Tibial nerve (tissue), 4 donors: ENCODE results near the gene KDM1B. TPM values are rescaled to one million over a fixed set of nuclear protein-coding genes. Genes with fewer than 3 reads are reported as not detected.

Experiments used
- DNase-seq, 2 donors: peaks; one replicate each; pipeline ENCODE4 v3.0.0-alpha.2; 2019; ENCODE audit warnings: low spot score in 2 of 2
- H3K27ac ChIP-seq, 4 donors: fragments of 200-600 bp; sonication (generic) in 3 of 4; one replicate each; pipeline ENCODE4 v1.5.1; 2017 to 2019; ENCODE audit warnings: mild to moderate bottlenecking in 1 of 4
- H3K27me3 ChIP-seq, 2 donors: fragments of 200-600 bp; sonication (generic) in 1 of 2; one replicate each; pipeline versions ENCODE4 v1.5.1 to v1.6.0; 2017 to 2019
- H3K36me3 ChIP-seq, 3 donors: fragments of 200-600 bp; sonication (generic); one replicate each; pipeline ENCODE4 v1.5.1; 2018 to 2019
- H3K4me1 ChIP-seq, 4 donors: fragments of 200-600 bp; sonication (generic) in 3 of 4; one replicate each; pipeline ENCODE4 v1.5.1; 2017 to 2019
- H3K4me3 ChIP-seq, 4 donors: fragments of 200-600 bp; sonication (generic) in 3 of 4; one replicate each; pipeline ENCODE4 v1.5.1; 2017 to 2019; ENCODE audit warnings: mild to moderate bottlenecking in 1 of 4, moderate library complexity in 1 of 4
- H3K9me3 ChIP-seq, 4 donors: fragments of 200-600 bp; sonication (generic) in 3 of 4; one replicate each; pipeline ENCODE4 v1.5.1; 2017 to 2019
- EP300 ChIP-seq, 2 donors: sonication (generic); formaldehyde crosslinking; IDR thresholded peaks; one replicate each; pipeline ENCODE4 v1.6.1; 2017; ENCODE audit warnings: antibody characterized with exemption in 2 of 2, mild to moderate bottlenecking in 1 of 2
- POLR2A ChIP-seq, 2 donors: fragments of 450-650 bp; IDR thresholded peaks; one replicate each; pipeline ENCODE4 v1.6.1; 2017; ENCODE audit warnings: antibody characterized with exemption in 2 of 2, mild to moderate bottlenecking in 2 of 2, moderate library complexity in 2 of 2
- WGBS, 2 donors: methylation state at CpG; one replicate each; pipeline ENCODE4 v1.1.5; 2018; 5-methylcytosine and 5-hydroxymethylcytosine counted together
- total RNA-seq, 4 donors: library from RNA; depleted of rRNA; stranded (reverse); fragments of >200 nt; gene quantifications; one replicate each; pipeline ENCODE4 v1.1.0, GENCODE V29; 2016
- TF ChIP-seq, protein P1 (sequence below), 5 experiments: fragments of 200-600 bp in 3 of 5; fragments of 450-650 bp in 2 of 5; sonication (generic) in 3 of 5; IDR thresholded peaks; one replicate each; pipeline ENCODE4 v1.5.1; 2016 to 2019; ENCODE audit warnings: antibody characterized with exemption in 5 of 5, mild to moderate bottlenecking in 3 of 5, moderate library complexity in 2 of 5

Gene KDM1B
- total RNA-seq, 4 donors from 2014 or later = 9.4 to 16.5 (median 15.2) TPM

DNA sequence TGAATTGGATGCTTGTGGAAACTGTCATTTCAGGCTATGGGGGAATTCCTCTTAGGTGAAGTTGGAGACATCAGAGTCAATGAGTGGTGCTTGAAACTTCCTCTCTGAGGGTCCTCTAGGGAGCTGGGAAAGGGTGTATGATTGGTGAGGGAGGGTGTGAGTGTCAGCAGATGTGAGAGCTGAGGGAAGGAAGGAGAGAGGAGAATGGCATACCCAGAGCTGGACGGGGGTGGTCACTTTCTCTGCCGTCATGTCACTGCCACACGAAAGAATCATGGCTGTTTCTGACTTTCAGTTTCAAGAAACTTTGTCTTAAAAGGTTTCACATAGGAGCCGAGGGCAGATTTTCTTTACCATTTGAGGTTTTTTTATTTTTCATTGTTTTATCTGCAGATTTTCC lies 58.8 kb downstream of the KDM1B start:
- no peak for TF ChIP-seq POLR2A (IDR thresholded peaks at IDR 0.05)
- TF ChIP-seq EP300 (IDR thresholded peaks at IDR 0.05) = no peak
- TF ChIP-seq, protein P1, sequence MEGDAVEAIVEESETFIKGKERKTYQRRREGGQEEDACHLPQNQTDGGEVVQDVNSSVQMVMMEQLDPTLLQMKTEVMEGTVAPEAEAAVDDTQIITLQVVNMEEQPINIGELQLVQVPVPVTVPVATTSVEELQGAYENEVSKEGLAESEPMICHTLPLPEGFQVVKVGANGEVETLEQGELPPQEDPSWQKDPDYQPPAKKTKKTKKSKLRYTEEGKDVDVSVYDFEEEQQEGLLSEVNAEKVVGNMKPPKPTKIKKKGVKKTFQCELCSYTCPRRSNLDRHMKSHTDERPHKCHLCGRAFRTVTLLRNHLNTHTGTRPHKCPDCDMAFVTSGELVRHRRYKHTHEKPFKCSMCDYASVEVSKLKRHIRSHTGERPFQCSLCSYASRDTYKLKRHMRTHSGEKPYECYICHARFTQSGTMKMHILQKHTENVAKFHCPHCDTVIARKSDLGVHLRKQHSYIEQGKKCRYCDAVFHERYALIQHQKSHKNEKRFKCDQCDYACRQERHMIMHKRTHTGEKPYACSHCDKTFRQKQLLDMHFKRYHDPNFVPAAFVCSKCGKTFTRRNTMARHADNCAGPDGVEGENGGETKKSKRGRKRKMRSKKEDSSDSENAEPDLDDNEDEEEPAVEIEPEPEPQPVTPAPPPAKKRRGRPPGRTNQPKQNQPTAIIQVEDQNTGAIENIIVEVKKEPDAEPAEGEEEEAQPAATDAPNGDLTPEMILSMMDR (IDR thresholded peaks at IDR 0.05) = no peak
- no peak overlapping the region for H3K27ac ChIP-seq
- 85 to 86% methylated on average over 4 of the region's 4 CpGs for WGBS, 2 donors
- H3K36me3 ChIP-seq = peaks cover 0 to 82% (median 2%) of the 10 kb centered on the region in 3 donors
- no peak overlapping the region for H3K4me3 ChIP-seq
- H3K4me1 ChIP-seq = no peaks in the 10 kb centered on the region
- no peak for DNase-seq
- no peaks in the 10 kb centered on the region for H3K9me3 ChIP-seq
- no peaks in the 10 kb centered on the region for H3K27me3 ChIP-seq

DNA sequence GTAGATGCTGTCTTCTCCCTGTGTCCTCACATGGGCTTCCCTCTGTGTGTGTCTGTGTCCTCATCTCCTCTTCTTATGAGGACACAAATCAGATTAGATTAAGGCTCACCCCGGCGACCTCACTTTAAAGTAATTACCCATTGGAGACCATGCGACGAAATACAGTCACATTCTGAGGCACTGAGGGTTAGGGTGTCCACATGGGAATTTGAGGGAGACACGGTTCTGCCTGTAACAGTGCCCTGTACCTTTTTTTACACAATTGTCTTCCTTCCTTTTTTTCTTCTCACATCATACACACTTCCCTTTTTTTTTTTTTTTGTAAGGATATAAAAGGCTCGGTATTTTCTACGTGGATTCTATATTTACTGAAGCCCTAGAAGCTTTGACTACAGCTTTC lies 60.2 kb downstream of the KDM1B start:
- WGBS, 2 donors = 77 to 84% methylated on average over 7 of the region's 7 CpGs
- Histone ChIP-seq H3K27me3 (no peaks in the 10 kb centered on the region), H3K4me1 (no peaks in the 10 kb centered on the region), H3K4me3 (no peak overlapping the region), H3K36me3 (peaks cover 0 to 83% (median 2%) of the 10 kb centered on the region in 3 donors), H3K9me3 (no peaks in the 10 kb centered on the region), H3K27ac (no peak overlapping the region)
- TF ChIP-seq, protein P1 (IDR thresholded peaks at IDR 0.05) = no peak
- TF ChIP-seq POLR2A (IDR thresholded peaks at IDR 0.05) (no peak), EP300 (IDR thresholded peaks at IDR 0.05) (no peak)
- DNase-seq = no peak

DNA sequence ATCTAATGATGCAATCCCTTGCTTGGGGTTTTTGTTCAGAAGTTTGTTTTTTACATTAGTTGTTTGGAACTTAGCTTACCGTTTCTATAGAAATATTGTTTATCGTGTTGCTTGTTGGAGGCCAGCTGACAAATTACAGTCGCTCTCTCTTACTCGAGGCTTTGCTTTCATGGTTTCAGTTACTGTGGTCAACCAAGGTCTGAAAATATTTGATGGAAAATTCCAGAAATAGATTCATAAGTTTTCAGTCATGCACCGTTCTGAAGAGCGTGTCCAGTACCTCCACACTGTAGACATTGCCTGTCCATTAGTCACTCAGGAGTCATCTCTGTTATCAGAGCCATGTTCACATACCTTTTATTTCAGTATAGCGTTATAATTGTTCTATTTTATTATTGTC lies 61.2 kb downstream of the KDM1B start:
- Histone ChIP-seq H3K36me3 (peaks cover 0 to 89% (median 2%) of the 10 kb centered on the region in 3 donors), H3K4me3 (no peak overlapping the region), H3K9me3 (no peaks in the 10 kb centered on the region), H3K27me3 (no peaks in the 10 kb centered on the region), H3K27ac (no peak overlapping the region), H3K4me1 (no peaks in the 10 kb centered on the region)
- DNase-seq = no peak
- TF ChIP-seq EP300 (IDR thresholded peaks at IDR 0.05) = no peak
- TF ChIP-seq, protein P1 (IDR thresholded peaks at IDR 0.05) = no peak
- TF ChIP-seq POLR2A (IDR thresholded peaks at IDR 0.05) = no peak
- 87% methylated on average over 7 of the region's 7 CpGs for WGBS, 2 donors

DNA sequence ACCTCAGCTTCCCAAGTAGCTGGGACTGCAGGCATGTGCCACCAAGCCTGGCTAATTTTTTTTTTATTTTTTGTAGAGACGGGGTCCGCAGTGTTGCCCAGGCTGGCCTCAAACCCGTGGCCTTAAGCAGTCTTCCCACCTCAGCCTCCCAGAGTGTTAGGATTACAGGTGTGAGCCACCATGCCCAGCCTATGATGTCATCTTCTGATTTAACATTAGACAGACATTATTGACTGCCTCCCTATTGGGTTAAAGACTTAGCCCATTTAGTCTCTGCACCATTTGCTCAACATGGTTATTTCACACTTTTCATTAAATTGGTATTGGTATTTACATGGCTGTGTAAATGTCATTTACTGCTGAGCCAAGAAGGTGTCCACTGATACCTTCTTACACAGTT lies 63.0 kb downstream of the KDM1B start:
- TF ChIP-seq, protein P1 (IDR thresholded peaks at IDR 0.05) = no peak
- no peak for TF ChIP-seq EP300 (IDR thresholded peaks at IDR 0.05)
- no peak for TF ChIP-seq POLR2A (IDR thresholded peaks at IDR 0.05)
- WGBS, 2 donors = 90 to 100% methylated on average over 3 of the region's 3 CpGs
- Histone ChIP-seq H3K4me1 (no peaks in the 10 kb centered on the region), H3K36me3 (peaks cover 0 to 84% (median 2%) of the 10 kb centered on the region in 3 donors), H3K9me3 (no peaks in the 10 kb centered on the region), H3K4me3 (no peak overlapping the region), H3K27me3 (no peaks in the 10 kb centered on the region), H3K27ac (no peak overlapping the region)
- DNase-seq = no peak

DNA sequence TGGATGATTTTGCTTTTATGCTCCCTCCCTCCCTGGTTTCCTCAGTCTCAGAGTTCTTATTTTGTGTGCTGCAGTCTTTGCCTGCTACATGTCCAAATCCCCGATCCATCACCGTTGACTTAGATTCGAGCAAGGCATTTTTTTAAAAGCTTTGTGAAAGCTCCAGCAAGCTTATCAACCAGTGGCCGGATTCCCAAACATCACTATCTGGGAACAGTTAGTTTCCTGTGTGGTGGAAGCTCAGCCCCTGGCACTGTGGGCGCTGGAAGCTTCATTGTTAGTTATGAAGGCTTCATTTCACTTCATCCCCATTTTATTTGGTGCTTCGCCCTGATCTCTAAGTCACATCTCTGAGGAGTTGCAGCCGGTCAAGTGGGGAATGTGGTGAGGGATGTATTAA lies 64.4 kb downstream of the KDM1B start:
- TF ChIP-seq, protein P1 (IDR thresholded peaks at IDR 0.05) = no peak
- Histone ChIP-seq H3K27ac (no peak overlapping the region), H3K9me3 (no peaks in the 10 kb centered on the region), H3K4me1 (no peaks in the 10 kb centered on the region), H3K4me3 (no peak overlapping the region), H3K27me3 (no peaks in the 10 kb centered on the region), H3K36me3 (peaks cover 0 to 74% (median 2%) of the 10 kb centered on the region in 3 donors)
- WGBS, 2 donors = 36 to 42% methylated on average over 7 of the region's 7 CpGs
- DNase-seq = no peak
